GM19025 (cell line): Measurements from ENCODE around the gene ILF3.

ENCODE experiments used
- ATAC-seq: cut with Tn5 transposase; IDR thresholded peaks from one replicate; pipeline ENCODE4 v1.9.1; 2021; ENCODE audit warnings: mild to moderate bottlenecking, low read depth, moderate library complexity; ENCODE audit not compliant: unreplicated experiment

Gene ILF3

DNA sequence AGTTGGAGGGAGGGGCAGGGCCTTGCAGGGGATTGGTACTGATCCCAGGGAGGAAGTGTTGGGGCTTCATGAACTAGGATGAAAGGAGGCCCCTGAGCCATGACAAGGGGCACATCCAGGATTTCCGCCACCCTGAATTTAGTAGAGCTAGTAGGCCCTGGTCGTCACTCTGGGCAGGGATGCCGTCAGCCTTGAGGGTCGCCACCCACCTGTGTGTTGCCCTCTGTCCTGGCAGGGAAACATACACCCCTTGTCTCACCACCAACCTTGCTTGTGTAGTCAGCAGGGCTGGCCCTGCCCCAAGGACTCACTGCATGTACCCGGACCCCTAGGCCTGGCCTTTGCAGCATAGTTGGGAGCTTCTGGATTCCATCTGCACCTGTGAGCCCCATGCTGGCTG, 37.7 kb downstream of the ILF3 start:
- no peak for ATAC-seq

- no peak for ATAC-seq
These were observed 38.6 kb downstream of the ILF3 start for GRCh38 chr19:10692673-10693264.

- ATAC-seq = no peak
These were observed 40.7 kb downstream of the ILF3 start for GRCh38 chr19:10694706-10695307.

DNA sequence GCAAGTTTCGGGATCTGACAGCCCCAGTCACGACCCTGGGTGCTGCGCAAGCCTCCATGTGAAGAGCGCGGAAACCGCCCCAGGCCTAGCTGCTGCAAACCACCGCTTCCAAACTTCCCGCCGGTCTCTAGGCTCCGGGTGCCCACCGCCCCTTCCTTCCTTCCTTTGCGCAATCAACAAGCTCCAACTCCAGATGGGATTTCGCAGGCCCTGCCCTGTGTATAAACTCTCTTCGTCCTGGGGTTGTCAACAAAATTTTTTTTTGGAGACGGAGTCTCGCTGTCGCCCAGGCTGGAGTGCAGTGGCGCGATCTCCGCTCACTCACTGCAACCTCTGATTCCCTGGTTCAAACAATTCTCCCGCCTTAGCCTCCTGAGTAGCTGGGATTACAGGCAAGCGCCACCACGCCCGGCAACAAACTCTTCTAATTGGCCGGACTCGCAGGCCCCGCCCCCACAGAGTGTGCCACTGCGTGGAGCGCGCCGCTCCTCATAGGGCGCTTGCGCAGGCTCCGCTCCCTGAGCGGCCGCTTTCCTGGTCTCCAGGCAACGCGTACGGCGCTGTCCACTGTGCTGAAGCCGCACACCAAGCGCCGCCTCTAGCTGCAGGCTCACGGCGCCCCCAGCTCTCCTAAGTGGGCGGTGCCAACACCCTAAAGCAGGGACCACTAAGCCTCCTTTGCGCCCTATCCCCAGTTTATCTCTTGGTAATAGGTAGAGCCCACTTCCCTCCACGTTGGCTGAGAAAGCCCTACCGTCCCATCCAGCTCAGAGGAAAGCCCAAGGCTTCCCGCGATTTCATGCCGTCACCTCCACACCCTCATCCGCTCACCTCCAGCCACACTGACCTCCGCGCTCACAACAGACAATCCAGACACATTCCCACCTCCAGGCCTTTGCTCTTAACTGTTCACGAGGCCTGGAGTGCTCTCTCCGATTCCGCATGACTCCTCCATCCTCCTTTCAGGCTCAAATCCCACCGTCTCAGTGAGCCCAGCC, 41.6 kb downstream of the ILF3 start:
- peak; percentile 85 for ATAC-seq

GRCh38 chr19:10699650-10700335, 45.6 kb downstream of the ILF3 start:
- ATAC-seq = no peak

DNA sequence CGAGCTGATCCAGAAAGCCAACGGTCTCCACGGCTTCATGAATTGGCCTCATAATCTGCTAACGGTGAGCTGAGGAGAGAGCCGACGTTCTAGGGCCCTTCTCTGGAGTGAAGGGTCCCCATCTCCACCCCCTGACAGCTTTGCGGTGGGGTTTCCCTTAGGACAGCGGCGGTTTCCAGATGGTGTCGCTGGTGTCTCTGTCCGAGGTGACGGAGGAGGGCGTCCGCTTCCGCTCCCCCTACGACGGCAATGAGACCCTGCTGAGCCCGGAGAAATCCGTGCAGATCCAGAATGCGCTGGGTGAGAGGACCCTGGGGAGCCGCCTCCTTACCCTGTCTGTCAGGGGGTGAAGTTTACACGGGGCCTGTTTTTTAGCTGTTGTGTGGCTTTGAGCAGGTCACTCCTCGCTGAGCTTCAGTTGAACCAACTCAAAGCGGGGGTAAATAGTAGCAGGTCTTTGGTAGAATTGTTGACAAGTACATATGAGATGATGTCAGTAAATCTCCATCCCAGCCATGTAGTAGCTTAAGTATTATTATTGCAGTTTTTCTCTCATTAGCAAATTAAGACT, 47.9 kb downstream of the ILF3 start:
- no peak for ATAC-seq

DNA sequence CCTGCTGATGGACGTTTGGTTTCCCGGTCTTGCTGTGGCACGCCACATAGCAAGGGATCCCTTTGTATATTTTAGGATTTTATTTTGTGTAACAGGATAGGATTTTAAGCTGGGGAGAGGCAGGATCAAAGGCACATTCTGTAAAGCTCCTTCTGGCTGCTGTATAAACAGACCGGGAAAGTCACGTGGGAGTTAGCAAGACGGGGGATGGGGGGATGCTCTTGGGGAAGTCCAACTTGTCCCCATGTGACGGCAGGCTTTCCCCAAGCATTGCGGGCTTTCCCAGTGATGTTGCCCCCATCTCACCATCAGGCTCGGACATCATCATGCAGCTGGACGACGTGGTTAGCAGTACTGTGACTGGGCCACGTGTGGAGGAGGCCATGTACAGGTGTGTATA, 52.8 kb downstream of the ILF3 start:
- ATAC-seq = no peak

- no peak for ATAC-seq
These were observed 53.3 kb downstream of the ILF3 start for GRCh38 chr19:10707440-10707839.

GRCh38 chr19:10708291-10708690, 54.1 kb downstream of the ILF3 start:
- no peak for ATAC-seq

- ATAC-seq = no peak
These were observed 57.9 kb downstream of the ILF3 start for GRCh38 chr19:10712045-10712444.

GRCh38 chr19:10712754-10713153, 58.6 kb downstream of the ILF3 start:
- ATAC-seq = no peak

GRCh38 chr19:10713317-10713716, 59.2 kb downstream of the ILF3 start:
- ATAC-seq = no peak

GRCh38 chr19:10717054-10717355, 62.9 kb downstream of the ILF3 start:
- no peak for ATAC-seq

GRCh38 chr19:10717356-10718204, 63.4 kb downstream of the ILF3 start, which contains the start of gene DNM2:
DNM2 (plus strand) TSS chr19:10718079; CDS start chr19:10718243, 164 bp downstream.
- peak; percentile 83 for ATAC-seq

GRCh38 chr19:10718205-10719196, 64.4 kb downstream of the ILF3 start:
- peak; percentile 18 for ATAC-seq

- no peak for ATAC-seq
These were observed 65.4 kb downstream of the ILF3 start for GRCh38 chr19:10719466-10719961.

DNA sequence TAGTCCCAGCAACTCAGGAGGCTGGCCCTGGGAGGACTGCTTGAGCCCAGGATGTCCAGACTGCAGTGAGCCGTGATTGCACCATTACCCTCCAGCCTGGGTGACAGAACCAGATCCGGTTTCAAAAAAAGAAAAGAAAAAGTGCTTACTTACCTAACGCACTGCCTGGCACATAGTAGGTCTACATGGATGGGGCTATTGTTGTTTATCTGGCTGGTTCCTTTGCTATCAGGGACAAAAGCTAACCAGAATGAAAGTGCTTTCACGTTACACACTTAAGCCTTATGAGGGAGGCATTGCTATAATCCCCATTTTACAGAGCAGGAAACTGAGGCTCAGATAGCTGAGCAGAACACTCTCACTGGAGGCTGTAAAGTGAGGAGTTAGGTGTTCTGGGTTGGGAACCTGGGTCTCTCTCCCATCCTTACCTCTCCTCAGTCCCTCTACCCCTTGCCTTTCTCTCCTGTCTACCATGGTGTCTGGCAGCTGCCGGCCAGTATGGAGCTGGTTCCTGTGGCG, 66.5 kb downstream of the ILF3 start:
- ATAC-seq = no peak

DNA sequence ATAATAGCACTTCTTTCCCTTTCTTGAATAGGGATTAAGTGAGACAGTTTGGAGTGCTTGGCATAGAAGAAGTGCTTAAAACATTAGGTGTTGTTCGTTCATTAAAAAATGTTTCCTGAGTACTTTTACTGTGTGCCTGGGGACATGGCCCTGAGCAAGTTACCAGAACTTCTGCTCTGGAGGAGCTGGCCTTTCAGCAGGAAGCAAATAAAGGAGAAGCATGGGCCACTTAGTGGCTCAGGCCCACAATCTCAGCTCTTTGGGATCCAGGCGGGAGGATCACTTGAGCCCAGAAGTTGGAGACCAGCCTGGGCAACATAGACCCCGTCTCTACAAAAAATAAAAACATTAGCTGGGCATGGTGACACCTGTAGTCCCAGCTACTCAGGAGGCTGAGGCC, 69.4 kb downstream of the ILF3 start:
- no peak for ATAC-seq
